ENCODE data around the gene NAXE.
"Not testable (repeated sequence)": the region's sequence is repeated elsewhere in the genome, so short reads cannot be mapped to it uniquely, and the experiment has no call there.

The NAXE gene

DNA sequence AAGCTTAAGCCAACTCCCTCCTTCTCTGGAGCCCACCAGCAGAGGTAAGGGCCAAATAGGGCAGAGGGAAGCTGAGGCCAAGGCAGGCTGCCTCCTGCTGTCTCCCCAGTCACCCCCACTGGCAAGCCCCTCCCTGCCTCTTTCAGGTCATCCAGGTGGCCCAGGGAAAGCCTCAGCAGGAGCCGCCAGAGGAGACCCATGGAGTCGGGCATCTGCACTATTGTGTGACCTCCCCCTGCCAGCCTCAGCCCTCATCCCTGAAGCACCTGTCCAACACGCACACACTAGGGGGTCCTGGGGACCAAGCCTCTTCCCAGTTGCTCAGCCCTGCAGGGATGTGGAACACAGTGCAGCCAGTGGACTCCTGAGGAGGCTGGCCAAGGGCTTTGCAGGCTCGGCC, 5.3 kb upstream of the NAXE start:
- H3K9me3 ChIP-seq (replicated peaks; ENCODE audit: low read length) = no peaks in the 10 kb centered on the region
- H3K4me1 ChIP-seq (ENCODE audit: control insufficient read depth, insufficient read depth, low read length) = peaks cover 12% of the 10 kb centered on the region
- no peaks in the 10 kb centered on the region for H3K27me3 ChIP-seq (ENCODE audit: control insufficient read depth, insufficient read depth, low read length)
- no peak overlapping the region for H3K4me3 ChIP-seq (ENCODE audit: low read length)
- H3K36me3 ChIP-seq (ENCODE audit: insufficient read depth, low read length) = no peaks in the 10 kb centered on the region
- no peak overlapping the region for H3K4me2 ChIP-seq (ENCODE audit: low read length)
- no peak overlapping the region for H3K9ac ChIP-seq (ENCODE audit: low read depth, low read length)

- Histone ChIP-seq H3K4me1 (ENCODE audit: control insufficient read depth, insufficient read depth, low read length) (peaks cover 8% of the 10 kb centered on the region), H3K9me3 (replicated peaks; ENCODE audit: low read length) (no peaks in the 10 kb centered on the region), H3K4me3 (ENCODE audit: low read length) (no peak overlapping the region)
Measured at GRCh38 chr1:156586892-156587477, 4.6 kb upstream of the NAXE start.

DNA sequence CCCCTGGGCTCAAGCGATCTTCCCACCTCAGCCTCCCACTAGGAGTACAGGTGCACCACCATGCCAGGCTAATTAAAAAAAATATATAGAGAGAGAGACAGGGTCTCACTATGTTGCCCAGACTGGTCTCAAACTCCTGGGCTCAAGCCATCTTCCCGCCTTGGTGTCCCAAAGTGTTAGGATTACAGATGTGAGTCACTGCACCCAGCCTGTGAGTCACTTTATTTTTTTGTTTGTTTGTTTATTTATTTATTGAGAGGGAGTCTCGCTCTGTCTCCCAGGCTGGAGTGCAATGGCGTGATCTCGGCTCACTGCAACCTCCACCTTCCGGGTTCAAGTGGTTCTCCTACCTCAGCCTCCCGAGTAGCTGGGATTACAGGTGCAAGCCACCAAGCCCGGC, 3.6 kb upstream of the NAXE start:
- H3K4me1 ChIP-seq (ENCODE audit: control insufficient read depth, insufficient read depth, low read length) = peaks cover 15% of the 10 kb centered on the region
- H3K9ac ChIP-seq (ENCODE audit: low read depth, low read length); H3K4me2 ChIP-seq (ENCODE audit: low read length); H3K9me3 ChIP-seq (replicated peaks; ENCODE audit: low read length); H3K4me3 ChIP-seq (ENCODE audit: low read length); H3K27me3 ChIP-seq (ENCODE audit: control insufficient read depth, insufficient read depth, low read length); H3K36me3 ChIP-seq (ENCODE audit: insufficient read depth, low read length): not testable (repeated sequence)

More at GRCh38 chr1:156586892-156587477, 4.6 kb upstream of the NAXE start:
- Histone ChIP-seq H3K4me2 (ENCODE audit: low read length) (no peak overlapping the region), H3K27me3 (ENCODE audit: control insufficient read depth, insufficient read depth, low read length) (no peaks in the 10 kb centered on the region), H3K9ac (ENCODE audit: low read depth, low read length) (no peak overlapping the region), H3K36me3 (ENCODE audit: insufficient read depth, low read length) (no peaks in the 10 kb centered on the region)

DNA sequence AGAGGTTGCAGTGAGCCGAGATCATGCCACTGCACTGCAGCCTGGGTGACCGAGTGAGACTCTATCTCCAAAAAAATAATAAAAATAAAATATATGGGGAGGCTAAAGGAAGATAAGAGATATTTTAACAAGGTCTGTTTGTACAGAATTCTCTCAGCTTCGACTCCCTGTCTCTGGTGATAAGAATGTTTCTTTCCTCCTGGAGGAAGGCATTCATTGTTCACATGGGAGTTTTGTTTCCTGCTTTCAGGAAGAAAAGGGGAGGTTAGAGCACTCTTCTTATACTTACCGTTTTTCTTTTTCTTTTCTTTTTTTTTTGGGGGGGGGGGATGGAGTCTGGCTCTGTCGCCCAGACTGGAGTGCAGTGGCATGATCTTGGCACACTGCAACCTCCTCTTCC, 2.0 kb upstream of the NAXE start:
- H3K9me3 ChIP-seq (replicated peaks; ENCODE audit: low read length) = no peaks in the 10 kb centered on the region
- H3K9ac ChIP-seq (ENCODE audit: low read depth, low read length) = no peak overlapping the region
- H3K4me1 ChIP-seq (ENCODE audit: control insufficient read depth, insufficient read depth, low read length) = peaks cover 15% of the 10 kb centered on the region
- H3K27me3 ChIP-seq (ENCODE audit: control insufficient read depth, insufficient read depth, low read length) = no peaks in the 10 kb centered on the region
- H3K4me3 ChIP-seq (ENCODE audit: low read length) = no peak overlapping the region
- peaks cover 19% of the 10 kb centered on the region for H3K36me3 ChIP-seq (ENCODE audit: insufficient read depth, low read length)
- no peak overlapping the region for H3K4me2 ChIP-seq (ENCODE audit: low read length)

DNA sequence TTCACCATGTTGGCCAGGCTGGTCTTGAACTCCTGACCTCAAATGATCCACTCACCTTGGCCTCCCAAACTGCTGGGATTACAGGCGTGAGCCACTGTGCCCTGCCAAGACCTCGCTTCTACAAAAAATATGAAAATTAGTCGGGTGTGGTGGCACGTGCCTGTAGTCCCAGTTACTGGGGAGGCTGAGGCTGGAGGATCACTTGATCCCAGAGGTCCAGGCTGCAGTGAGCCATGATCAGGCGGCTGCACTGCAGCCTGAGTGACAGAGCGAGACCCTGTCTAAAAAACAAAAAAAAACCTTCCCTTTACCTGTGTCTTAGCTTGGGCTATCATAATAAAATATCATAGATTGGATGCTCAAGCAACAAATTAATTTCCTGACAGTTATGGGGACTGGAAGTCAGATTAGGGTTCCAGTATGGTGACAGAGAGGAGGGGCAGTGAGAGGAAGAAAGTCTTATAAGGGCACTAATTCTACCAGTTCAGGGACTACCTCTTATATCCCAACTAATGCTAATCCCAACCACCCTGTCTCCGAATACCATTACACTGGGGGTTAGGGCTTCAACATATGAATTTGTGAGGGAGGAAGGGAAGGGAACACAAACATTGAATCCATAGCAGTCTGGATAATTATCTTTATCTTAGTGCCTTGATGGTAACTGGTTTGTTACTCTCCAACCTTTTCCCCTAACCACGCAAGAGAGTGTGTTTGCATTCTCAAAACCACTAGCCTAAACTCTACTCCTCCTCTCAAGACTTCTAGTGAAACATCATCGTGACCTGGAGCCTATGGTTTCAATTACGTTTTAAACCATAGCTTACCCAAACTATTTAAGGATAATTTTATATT, 1.0 kb upstream of the NAXE start:
- Histone ChIP-seq H3K4me1 (ENCODE audit: control insufficient read depth, insufficient read depth, low read length) (peaks cover 15% of the 10 kb centered on the region), H3K9ac (ENCODE audit: low read depth, low read length) (peak overlapping the region; percentile 91), H3K4me3 (ENCODE audit: low read length) (peak overlapping the region; percentile 93), H3K36me3 (ENCODE audit: insufficient read depth, low read length) (peaks cover 25% of the 10 kb centered on the region), H3K9me3 (replicated peaks; ENCODE audit: low read length) (no peaks in the 10 kb centered on the region), H3K4me2 (ENCODE audit: low read length) (peak overlapping the region; percentile 93), H3K27me3 (ENCODE audit: control insufficient read depth, insufficient read depth, low read length) (no peaks in the 10 kb centered on the region)

DNA sequence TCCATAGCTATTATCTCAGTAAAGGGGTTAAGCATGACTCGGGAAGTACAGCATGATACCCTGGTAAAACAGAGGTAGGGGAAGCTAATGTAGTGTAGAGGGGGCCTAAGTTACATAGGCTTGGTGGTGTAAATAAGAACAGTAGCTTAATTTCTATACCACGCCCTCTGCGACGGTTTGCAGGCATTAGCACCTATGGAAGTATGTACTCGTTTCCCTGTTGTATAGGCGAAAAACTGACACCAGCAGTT, 470 bp upstream of the NAXE start:
- Histone ChIP-seq H3K4me3 (ENCODE audit: low read length) (peak overlapping the region; percentile 93), H3K9ac (ENCODE audit: low read depth, low read length) (peak overlapping the region; percentile 91)

GRCh38 chr1:156592158-156592909, 758 bp downstream of the NAXE start:
- peaks cover 15% of the 10 kb centered on the region for H3K4me1 ChIP-seq (ENCODE audit: control insufficient read depth, insufficient read depth, low read length)
- H3K27me3 ChIP-seq (ENCODE audit: control insufficient read depth, insufficient read depth, low read length) = no peaks in the 10 kb centered on the region
- H3K9me3 ChIP-seq (replicated peaks; ENCODE audit: low read length) = no peaks in the 10 kb centered on the region
- H3K9ac ChIP-seq (ENCODE audit: low read depth, low read length) = peak overlapping the region; percentile 91
- peaks cover 42% of the 10 kb centered on the region for H3K36me3 ChIP-seq (ENCODE audit: insufficient read depth, low read length)
- H3K4me2 ChIP-seq (ENCODE audit: low read length) = peak overlapping the region; percentile 93
- H3K4me3 ChIP-seq (ENCODE audit: low read length) = peak overlapping the region; percentile 93

More for the DNA sequence above, 470 bp upstream of the NAXE start:
- Histone ChIP-seq H3K4me2 (ENCODE audit: low read length) (peak overlapping the region; percentile 93), H3K9me3 (replicated peaks; ENCODE audit: low read length) (no peaks in the 10 kb centered on the region), H3K27me3 (ENCODE audit: control insufficient read depth, insufficient read depth, low read length) (no peaks in the 10 kb centered on the region), H3K36me3 (ENCODE audit: insufficient read depth, low read length) (peaks cover 30% of the 10 kb centered on the region), H3K4me1 (ENCODE audit: control insufficient read depth, insufficient read depth, low read length) (peaks cover 15% of the 10 kb centered on the region)

GRCh38 chr1:156592910-156593660, 1.5 kb downstream of the NAXE start:
- Histone ChIP-seq H3K36me3 (ENCODE audit: insufficient read depth, low read length) (peaks cover 49% of the 10 kb centered on the region), H3K4me2 (ENCODE audit: low read length) (peak overlapping the region; percentile 93), H3K4me3 (ENCODE audit: low read length) (no peak overlapping the region), H3K9ac (ENCODE audit: low read depth, low read length) (peak overlapping the region; percentile 16), H3K9me3 (replicated peaks; ENCODE audit: low read length) (no peaks in the 10 kb centered on the region), H3K27me3 (ENCODE audit: control insufficient read depth, insufficient read depth, low read length) (no peaks in the 10 kb centered on the region), H3K4me1 (ENCODE audit: control insufficient read depth, insufficient read depth, low read length) (peaks cover 15% of the 10 kb centered on the region)

GRCh38 chr1:156593661-156593989, 2.0 kb downstream of the NAXE start:
- Histone ChIP-seq H3K4me3 (ENCODE audit: low read length) (no peak overlapping the region), H3K4me1 (ENCODE audit: control insufficient read depth, insufficient read depth, low read length) (peaks cover 15% of the 10 kb centered on the region), H3K27me3 (ENCODE audit: control insufficient read depth, insufficient read depth, low read length) (no peaks in the 10 kb centered on the region), H3K4me2 (ENCODE audit: low read length) (no peak overlapping the region), H3K36me3 (ENCODE audit: insufficient read depth, low read length) (peaks cover 52% of the 10 kb centered on the region), H3K9me3 (replicated peaks; ENCODE audit: low read length) (no peaks in the 10 kb centered on the region), H3K9ac (ENCODE audit: low read depth, low read length) (no peak overlapping the region)

DNA sequence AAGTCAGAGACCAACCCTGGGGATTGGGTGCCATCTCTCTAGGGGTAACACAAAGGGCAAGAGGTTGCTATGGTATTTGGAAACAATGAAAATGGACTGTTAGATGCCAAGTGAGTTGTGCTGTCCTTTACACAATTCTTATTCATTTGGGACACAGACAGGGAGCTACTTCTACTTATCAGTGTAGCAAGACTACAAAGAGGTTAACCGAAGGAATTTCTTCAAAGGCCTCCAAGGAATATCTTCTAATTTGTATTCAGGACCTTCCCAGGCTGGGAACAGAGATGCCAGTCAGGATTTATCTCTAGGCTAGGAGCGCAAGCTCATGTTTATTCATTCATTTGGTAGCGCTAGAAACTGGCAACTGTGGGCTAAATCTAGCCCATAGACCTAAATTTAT, 2.6 kb downstream of the NAXE start:
- H3K4me2 ChIP-seq (ENCODE audit: low read length) = no peak overlapping the region
- H3K9ac ChIP-seq (ENCODE audit: low read depth, low read length) = no peak overlapping the region
- H3K4me3 ChIP-seq (ENCODE audit: low read length) = no peak overlapping the region
- peaks cover 15% of the 10 kb centered on the region for H3K4me1 ChIP-seq (ENCODE audit: control insufficient read depth, insufficient read depth, low read length)
- peaks cover 52% of the 10 kb centered on the region for H3K36me3 ChIP-seq (ENCODE audit: insufficient read depth, low read length)
- H3K27me3 ChIP-seq (ENCODE audit: control insufficient read depth, insufficient read depth, low read length) = no peaks in the 10 kb centered on the region
- H3K9me3 ChIP-seq (replicated peaks; ENCODE audit: low read length) = no peaks in the 10 kb centered on the region

DNA sequence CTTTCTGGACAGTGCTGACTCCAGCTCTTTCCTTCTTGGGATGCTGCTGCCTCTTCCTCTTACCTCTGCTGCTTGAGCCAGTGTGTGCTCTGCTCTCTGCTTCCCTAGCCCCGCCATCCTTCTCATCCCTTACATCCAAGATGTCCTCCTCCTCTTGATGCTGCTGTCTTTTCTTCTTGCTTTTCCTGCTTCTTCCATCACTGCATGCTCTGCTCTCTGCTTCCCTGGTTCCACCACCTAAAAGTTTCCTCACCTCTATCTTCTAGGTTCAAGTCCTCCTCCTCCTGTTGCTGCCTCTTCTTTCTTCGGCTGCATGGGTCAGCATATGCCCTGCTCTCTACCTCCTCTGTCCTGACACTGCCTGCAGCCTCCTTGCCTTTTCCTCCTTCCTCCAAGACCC, 3.4 kb downstream of the NAXE start:
- no peak overlapping the region for H3K4me3 ChIP-seq (ENCODE audit: low read length)
- no peak overlapping the region for H3K9ac ChIP-seq (ENCODE audit: low read depth, low read length)
- H3K36me3 ChIP-seq (ENCODE audit: insufficient read depth, low read length) = peaks cover 52% of the 10 kb centered on the region
- peaks cover 15% of the 10 kb centered on the region for H3K4me1 ChIP-seq (ENCODE audit: control insufficient read depth, insufficient read depth, low read length)
- no peaks in the 10 kb centered on the region for H3K27me3 ChIP-seq (ENCODE audit: control insufficient read depth, insufficient read depth, low read length)
- no peaks in the 10 kb centered on the region for H3K9me3 ChIP-seq (replicated peaks; ENCODE audit: low read length)
- no peak overlapping the region for H3K4me2 ChIP-seq (ENCODE audit: low read length)

All from skeletal muscle satellite cell (primary cell).